Pancreas (tissue), 10 donors: Measurements from ENCODE around the gene SOCS6. TPM values are rescaled to one million over a fixed set of nuclear protein-coding genes. Genes with fewer than 3 reads are reported as not detected.
A peak's percentile ranks its signal among the peaks of the same experiment; 100 is the strongest.

ENCODE experiments used
- ATAC-seq, 4 donors: fragments of 200-7000 bp; cut with Tn5 transposase; one replicate each; pipeline versions ENCODE4 v1.8.0 to v1.9.1; 2020; ENCODE audit warnings: mild to moderate bottlenecking in 4 of 4, moderate library complexity in 4 of 4
- DNase-seq, 6 donors: peaks; one replicate each; pipeline ENCODE4 v3.0.0-alpha.2; 2020
- FAIRE-seq: peaks from 2 replicates; lab custom pipeline; 2012; peaks lifted over from hg19 to GRCh38; lab: Jason Lieb, UNC
- H3K27ac ChIP-seq, 4 donors: fragments of 200-600 bp; sonication (generic); 1 replicate in 3 of 4; 2 replicates in 1 of 4; pipeline versions ENCODE4 v1.5.0 to v1.8.0; 2020
- H3K27me3 ChIP-seq, 4 donors: fragments of 200-600 bp; one replicate each; pipeline ENCODE4 v1.8.0; 2021
- H3K36me3 ChIP-seq, 3 donors: fragments of 200-600 bp; sonication (generic) in 1 of 3; one replicate each; pipeline versions ENCODE4 v1.5.0 to v1.8.0; 2020 to 2021
- H3K4me1 ChIP-seq, 3 donors: fragments of 200-600 bp; one replicate each; pipeline ENCODE4 v1.8.0; 2021
- H3K4me3 ChIP-seq, 4 donors: fragments of 200-600 bp; sonication (generic) in 2 of 4; one replicate each; pipeline versions ENCODE4 v1.5.0 to v1.8.0; 2020 to 2021
- H3K9me3 ChIP-seq, 4 donors: fragments of 200-600 bp; one replicate each; pipeline ENCODE4 v1.8.0; 2021
- WGBS, 2 donors: extraction: QIAGEN DNeasy Blood & Tissue Kit; methylation state at CpG; one replicate each; pipeline ENCODE4 v1.1.7; 2013; 5-methylcytosine and 5-hydroxymethylcytosine counted together
- intact Hi-C, 3 donors: fragments of 100-400 bp; cut with DNase I; formaldehyde crosslinking; loops; one replicate each; pipeline versions ENCODE4 v1.11.1 to v1.14.2; 2022
- polyA plus RNA-seq, 2 donors: library from polyadenylated mRNA; stranded (reverse); fragments of 200-250 nt; gene quantifications; one replicate each; pipeline ENCODE4 v1.2.3, GENCODE V29; 2013
- total RNA-seq, 6 donors: library from RNA; stranded (reverse); fragmentation: NEBNext Ultra II Directional in 4 of 6; extraction: Animal tissue kit (Norgen Biotek cat#: 25700) in 4 of 6; gene quantifications; one replicate each; pipeline versions ENCODE4 v1.2.1 to v1.2.4, GENCODE V29; 2021 to 2023
- TF ChIP-seq, protein P1 (sequence below), 4 donors: fragments of 200-600 bp; sonication (generic) in 3 of 4; IDR thresholded peaks; one replicate each; pipeline versions ENCODE4 v1.5.0 to v1.8.0; 2021; ENCODE audit warnings: antibody characterized with exemption in 4 of 4
- donor health status: healthy with polysubstance abuse.
- donor health status: DM: no; HTN: no; CAD: no; lungs with moderate emphysema.
- donor health status: DM: no; HTN: no; CAD: no.
- donor health status: control.
- donor health status: control.
- donor health status: Bipolar disorder and iron deficiency.
- donor health status: DM: yes; HTN: yes; CAD: no.
- donor health status: DM: no; HTN: no; CAD: no.
- donor health status: DM: no; HTN: no; CAD: no.
- donor health status: DM: yes; HTN: yes; CAD: no.

Gene SOCS6
- total and polyA plus RNA-seq, 8 donors, result 3.0 to 18.8 (median 8.0) TPM

DNA sequence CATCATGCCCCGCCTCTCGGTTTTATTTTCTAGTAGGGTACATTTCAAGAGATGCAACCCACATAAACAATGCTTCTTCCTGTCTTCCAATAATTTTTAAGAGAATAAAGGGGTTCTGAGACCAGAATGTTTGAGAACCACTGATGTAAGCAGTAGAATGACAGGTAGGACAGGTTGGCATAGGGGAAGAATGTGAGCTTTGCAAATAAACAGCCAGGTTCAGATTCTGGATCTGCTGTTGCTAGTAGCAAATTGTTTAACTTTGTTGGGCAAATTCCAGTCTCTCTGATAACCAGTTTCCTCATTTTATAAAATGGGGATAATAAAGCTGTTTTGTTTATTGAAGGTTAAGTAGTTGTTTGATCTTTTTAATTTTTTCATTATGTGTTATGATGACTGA lies 32.8 kb downstream of the SOCS6 start:
- peak overlapping the region in 1 of 4 donors; percentile 11 for H3K27ac ChIP-seq
- TF ChIP-seq, protein P1, sequence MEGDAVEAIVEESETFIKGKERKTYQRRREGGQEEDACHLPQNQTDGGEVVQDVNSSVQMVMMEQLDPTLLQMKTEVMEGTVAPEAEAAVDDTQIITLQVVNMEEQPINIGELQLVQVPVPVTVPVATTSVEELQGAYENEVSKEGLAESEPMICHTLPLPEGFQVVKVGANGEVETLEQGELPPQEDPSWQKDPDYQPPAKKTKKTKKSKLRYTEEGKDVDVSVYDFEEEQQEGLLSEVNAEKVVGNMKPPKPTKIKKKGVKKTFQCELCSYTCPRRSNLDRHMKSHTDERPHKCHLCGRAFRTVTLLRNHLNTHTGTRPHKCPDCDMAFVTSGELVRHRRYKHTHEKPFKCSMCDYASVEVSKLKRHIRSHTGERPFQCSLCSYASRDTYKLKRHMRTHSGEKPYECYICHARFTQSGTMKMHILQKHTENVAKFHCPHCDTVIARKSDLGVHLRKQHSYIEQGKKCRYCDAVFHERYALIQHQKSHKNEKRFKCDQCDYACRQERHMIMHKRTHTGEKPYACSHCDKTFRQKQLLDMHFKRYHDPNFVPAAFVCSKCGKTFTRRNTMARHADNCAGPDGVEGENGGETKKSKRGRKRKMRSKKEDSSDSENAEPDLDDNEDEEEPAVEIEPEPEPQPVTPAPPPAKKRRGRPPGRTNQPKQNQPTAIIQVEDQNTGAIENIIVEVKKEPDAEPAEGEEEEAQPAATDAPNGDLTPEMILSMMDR (IDR thresholded peaks at IDR 0.05), result no peak
- ATAC-seq, result peak in 2 of 4 donors; percentile 63 to 68

DNA sequence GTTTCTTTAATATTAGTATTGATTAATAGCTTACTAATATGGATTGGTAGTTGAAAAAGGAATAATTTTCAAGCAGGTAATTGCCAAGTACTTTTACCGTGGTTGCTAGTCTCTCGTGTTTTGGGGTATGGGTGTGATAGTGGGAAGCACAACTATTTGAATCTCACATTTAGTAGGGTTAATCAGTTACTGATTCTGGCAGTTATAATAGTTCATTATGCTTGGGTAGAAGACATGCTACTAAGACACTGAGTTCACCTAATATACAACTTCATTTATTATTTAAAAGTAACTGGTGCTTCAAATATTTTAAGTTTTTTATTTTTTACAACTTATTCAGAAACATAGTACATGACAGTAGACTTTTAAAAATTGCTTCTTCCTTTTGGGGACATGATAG lies 33.5 kb downstream of the SOCS6 start:
- peaks cover 0 to 2% (median 0%) of the 10 kb centered on the region in 4 donors for H3K9me3 ChIP-seq
- no peaks in the 10 kb centered on the region for H3K27me3 ChIP-seq
- ATAC-seq (peak in 3 of 4 donors; percentile 39 to 51 (median 43)), DNase-seq (no peak), FAIRE-seq (no peak)
- H3K36me3 ChIP-seq, result peaks cover 0 to 4% (median 0%) of the 10 kb centered on the region in 3 donors
- 49 to 53% methylated on average over 2 of the region's 2 CpGs for WGBS, 2 donors
- intact Hi-C loops, result no loop called here
- TF ChIP-seq, protein P1 (IDR thresholded peaks at IDR 0.05), result no peak
- no peak overlapping the region for H3K4me3 ChIP-seq
- H3K27ac ChIP-seq, result no peak overlapping the region
- H3K4me1 ChIP-seq, result peaks cover 0 to 13% (median 10%) of the 10 kb centered on the region in 3 donors

More for the DNA sequence above, 32.8 kb downstream of the SOCS6 start:
- no peak overlapping the region for H3K4me3 ChIP-seq
- DNase-seq, result no peak
- H3K9me3 ChIP-seq, result no peaks in the 10 kb centered on the region
- no peak for FAIRE-seq
- peaks cover 0 to 13% (median 10%) of the 10 kb centered on the region in 3 donors for H3K4me1 ChIP-seq
- H3K36me3 ChIP-seq, result peaks cover 0 to 4% (median 0%) of the 10 kb centered on the region in 3 donors
- 90 to 95% methylated on average over 2 of the region's 2 CpGs for WGBS, 2 donors
- no peaks in the 10 kb centered on the region for H3K27me3 ChIP-seq
- intact Hi-C loops, result no loop called here

DNA sequence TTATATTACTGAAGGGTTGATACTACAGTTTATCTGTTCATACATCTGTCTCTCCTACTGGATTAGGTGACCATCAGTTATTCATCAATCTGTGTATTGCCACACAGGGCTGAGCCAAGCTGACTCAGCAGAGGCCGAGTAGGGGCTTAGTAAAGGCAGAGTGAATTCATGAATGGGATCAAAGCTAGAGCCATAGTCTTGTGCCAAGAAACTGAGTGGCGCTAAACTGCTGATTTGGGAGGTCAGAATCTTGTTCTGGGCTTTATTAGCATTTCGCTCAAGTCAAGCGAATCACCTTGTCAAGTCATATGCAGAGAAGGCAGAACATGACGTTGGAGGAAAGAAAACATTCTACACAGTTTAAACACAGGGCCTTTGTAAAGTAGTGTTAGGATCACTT lies 34.1 kb downstream of the SOCS6 start:
- DNase-seq, result no peak
- peaks cover 0 to 13% (median 10%) of the 10 kb centered on the region in 3 donors for H3K4me1 ChIP-seq
- no peaks in the 10 kb centered on the region for H3K27me3 ChIP-seq
- no peak overlapping the region for H3K27ac ChIP-seq
- peak; percentile 28 to 71 (median 44) for ATAC-seq
- peaks cover 0 to 2% (median 0%) of the 10 kb centered on the region in 4 donors for H3K9me3 ChIP-seq
- no peak overlapping the region for H3K4me3 ChIP-seq
- peaks cover 0 to 4% (median 0%) of the 10 kb centered on the region in 3 donors for H3K36me3 ChIP-seq
- no peak for FAIRE-seq
- 62 to 65% methylated on average over 5 of the region's 5 CpGs for WGBS, 2 donors
- TF ChIP-seq, protein P1 (IDR thresholded peaks at IDR 0.05), result no peak
- intact Hi-C loops, result no loop called here

DNA sequence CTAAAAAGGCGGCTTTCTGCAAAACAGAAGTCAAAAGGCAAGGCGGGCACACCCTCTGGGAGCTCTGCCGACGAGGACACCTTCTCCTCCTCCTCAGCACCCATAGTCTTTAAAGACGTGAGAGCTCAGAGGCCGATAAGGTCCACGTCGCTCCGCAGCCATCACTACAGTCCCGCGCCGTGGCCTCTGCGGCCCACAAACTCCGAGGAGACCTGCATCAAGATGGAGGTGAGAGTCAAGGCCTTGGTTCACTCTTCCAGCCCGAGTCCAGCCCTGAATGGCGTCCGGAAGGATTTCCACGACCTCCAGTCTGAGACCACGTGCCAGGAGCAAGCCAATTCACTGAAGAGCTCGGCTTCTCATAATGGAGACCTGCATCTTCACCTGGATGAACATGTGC lies 36.1 kb downstream of the SOCS6 start:
- FAIRE-seq, result no peak

DNA sequence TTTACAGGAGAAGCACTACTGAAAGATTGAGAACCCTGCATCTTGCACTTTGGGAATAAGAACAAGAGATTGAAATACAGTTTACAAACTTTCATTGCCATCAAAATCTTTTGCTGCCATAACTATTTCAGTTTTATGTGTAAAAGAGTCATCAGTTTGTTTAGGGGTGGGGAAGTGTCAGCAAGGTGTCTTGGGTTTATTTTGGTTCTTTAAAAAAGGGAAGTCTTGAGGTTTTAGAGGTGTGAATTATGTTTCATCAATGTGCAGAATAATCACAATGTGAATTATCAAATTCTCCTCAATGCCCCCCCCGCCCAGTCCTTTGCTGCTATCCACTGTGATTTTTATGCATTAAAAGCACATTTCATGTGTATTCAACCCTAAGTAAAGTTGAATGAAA lies 37.4 kb downstream of the SOCS6 start:
- WGBS, 2 donors, result 93% methylated on average over 1 of the region's 1 CpG
- H3K36me3 ChIP-seq, result peaks cover 0 to 4% (median 0%) of the 10 kb centered on the region in 3 donors
- DNase-seq, result no peak
- intact Hi-C loops, result no loop called here
- no peak for FAIRE-seq
- no peak overlapping the region for H3K4me3 ChIP-seq
- peaks cover 0 to 13% (median 10%) of the 10 kb centered on the region in 3 donors for H3K4me1 ChIP-seq
- peaks cover 0 to 2% (median 0%) of the 10 kb centered on the region in 4 donors for H3K9me3 ChIP-seq
- H3K27me3 ChIP-seq, result no peaks in the 10 kb centered on the region
- no peak for ATAC-seq
- TF ChIP-seq, protein P1 (IDR thresholded peaks at IDR 0.05), result no peak
- no peak overlapping the region for H3K27ac ChIP-seq

More for the DNA sequence above, 36.1 kb downstream of the SOCS6 start:
- ATAC-seq (no peak), DNase-seq (no peak)
- H3K27ac ChIP-seq, result no peak overlapping the region
- H3K36me3 ChIP-seq, result peaks cover 0 to 4% (median 0%) of the 10 kb centered on the region in 3 donors
- peaks cover 0 to 2% (median 0%) of the 10 kb centered on the region in 4 donors for H3K9me3 ChIP-seq
- WGBS, 2 donors, result 97% methylated on average over 20 of the region's 20 CpGs
- peaks cover 0 to 13% (median 10%) of the 10 kb centered on the region in 3 donors for H3K4me1 ChIP-seq
- intact Hi-C loops, result no loop called here
- TF ChIP-seq, protein P1 (IDR thresholded peaks at IDR 0.05), result no peak
- H3K4me3 ChIP-seq, result no peak overlapping the region
- no peaks in the 10 kb centered on the region for H3K27me3 ChIP-seq
